ENCODE data around the gene MTG2.

DNA sequence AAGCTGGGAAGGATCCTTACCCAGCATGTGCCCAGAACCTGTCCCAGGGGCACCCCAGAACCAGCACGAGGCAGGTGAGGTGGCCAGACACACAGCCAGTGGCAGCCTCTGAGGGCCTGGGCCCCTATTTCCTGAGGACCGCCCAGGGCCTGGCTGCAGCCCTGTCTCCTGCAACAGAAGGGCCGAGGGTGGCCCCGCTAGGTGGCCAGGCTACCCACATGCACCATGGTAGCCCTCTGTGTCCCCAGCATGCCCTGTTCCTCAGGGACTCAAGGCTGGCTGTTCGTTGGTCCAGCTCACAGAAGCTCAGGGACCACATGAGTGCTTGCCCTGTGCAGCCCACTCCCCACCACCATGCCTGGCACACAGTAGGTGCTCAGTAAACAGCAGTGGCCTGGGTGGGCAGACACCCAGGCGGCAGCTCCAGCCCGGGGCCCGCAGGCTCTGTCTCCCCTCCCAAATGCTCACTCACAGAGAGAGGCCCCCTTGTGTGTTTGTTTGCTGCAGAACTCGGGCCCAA is 29.0 kb downstream of the MTG2 start:
- TF ChIP-seq, protein P1, sequence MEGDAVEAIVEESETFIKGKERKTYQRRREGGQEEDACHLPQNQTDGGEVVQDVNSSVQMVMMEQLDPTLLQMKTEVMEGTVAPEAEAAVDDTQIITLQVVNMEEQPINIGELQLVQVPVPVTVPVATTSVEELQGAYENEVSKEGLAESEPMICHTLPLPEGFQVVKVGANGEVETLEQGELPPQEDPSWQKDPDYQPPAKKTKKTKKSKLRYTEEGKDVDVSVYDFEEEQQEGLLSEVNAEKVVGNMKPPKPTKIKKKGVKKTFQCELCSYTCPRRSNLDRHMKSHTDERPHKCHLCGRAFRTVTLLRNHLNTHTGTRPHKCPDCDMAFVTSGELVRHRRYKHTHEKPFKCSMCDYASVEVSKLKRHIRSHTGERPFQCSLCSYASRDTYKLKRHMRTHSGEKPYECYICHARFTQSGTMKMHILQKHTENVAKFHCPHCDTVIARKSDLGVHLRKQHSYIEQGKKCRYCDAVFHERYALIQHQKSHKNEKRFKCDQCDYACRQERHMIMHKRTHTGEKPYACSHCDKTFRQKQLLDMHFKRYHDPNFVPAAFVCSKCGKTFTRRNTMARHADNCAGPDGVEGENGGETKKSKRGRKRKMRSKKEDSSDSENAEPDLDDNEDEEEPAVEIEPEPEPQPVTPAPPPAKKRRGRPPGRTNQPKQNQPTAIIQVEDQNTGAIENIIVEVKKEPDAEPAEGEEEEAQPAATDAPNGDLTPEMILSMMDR (optimal IDR thresholded peaks at IDR 0.05 in 1 of 3, IDR thresholded peaks at IDR 0.05 in 1 of 3, conservative IDR thresholded peaks at IDR 0.05 in 1 of 3; ENCODE audit: extremely low read depth in 1 of 3, insufficient read depth in 2 of 3, low read length in 3 of 3), result no peak
- TF ChIP-seq EZH2 (IDR thresholded peaks at IDR 0.05; ENCODE audit: low read length), result no peak

Measured in keratinocyte (primary cell).